ENCODE results near the gene SEPTIN10. TPM values are rescaled to one million over a fixed set of nuclear protein-coding genes. Genes with fewer than 3 reads are reported as not detected.

SEPTIN10 gene
- total RNA-seq, 1 donor from 2014 or later: 75.2 TPM

DNA sequence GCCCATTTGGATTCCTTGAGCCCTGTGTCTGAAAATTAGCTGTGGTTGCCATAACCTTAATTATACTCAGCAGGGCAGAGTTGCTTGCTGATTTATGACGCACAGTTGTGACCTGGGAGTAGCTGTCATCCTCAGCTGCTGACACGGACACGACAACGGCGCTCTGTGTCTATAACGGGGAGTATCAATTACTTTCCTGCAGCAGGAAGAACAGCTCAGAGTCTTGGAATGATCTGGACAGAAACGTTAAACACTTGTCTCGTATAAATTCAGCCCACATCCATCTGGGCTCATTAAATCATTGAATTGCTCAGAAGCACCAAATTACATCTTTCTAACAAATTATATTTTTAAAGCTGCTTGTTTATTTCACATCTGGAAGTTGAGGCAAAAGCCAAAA lies 116.3 kb downstream of the SEPTIN10 start:
- Mint-ChIP-seq H3K9me3 (ENCODE audit: unreplicated experiment) (peaks cover 1% of the 10 kb centered on the region), H3K27ac (ENCODE audit: unreplicated experiment) (no peak overlapping the region), H3K4me3 (ENCODE audit: unreplicated experiment) (no peak overlapping the region), H3K36me3 (ENCODE audit: unreplicated experiment) (no peaks in the 10 kb centered on the region), H3K27me3 (ENCODE audit: unreplicated experiment) (peaks cover 5% of the 10 kb centered on the region), H3K4me1 (ENCODE audit: low read depth, unreplicated experiment) (peaks cover 6% of the 10 kb centered on the region)
- TF ChIP-seq, protein P1, sequence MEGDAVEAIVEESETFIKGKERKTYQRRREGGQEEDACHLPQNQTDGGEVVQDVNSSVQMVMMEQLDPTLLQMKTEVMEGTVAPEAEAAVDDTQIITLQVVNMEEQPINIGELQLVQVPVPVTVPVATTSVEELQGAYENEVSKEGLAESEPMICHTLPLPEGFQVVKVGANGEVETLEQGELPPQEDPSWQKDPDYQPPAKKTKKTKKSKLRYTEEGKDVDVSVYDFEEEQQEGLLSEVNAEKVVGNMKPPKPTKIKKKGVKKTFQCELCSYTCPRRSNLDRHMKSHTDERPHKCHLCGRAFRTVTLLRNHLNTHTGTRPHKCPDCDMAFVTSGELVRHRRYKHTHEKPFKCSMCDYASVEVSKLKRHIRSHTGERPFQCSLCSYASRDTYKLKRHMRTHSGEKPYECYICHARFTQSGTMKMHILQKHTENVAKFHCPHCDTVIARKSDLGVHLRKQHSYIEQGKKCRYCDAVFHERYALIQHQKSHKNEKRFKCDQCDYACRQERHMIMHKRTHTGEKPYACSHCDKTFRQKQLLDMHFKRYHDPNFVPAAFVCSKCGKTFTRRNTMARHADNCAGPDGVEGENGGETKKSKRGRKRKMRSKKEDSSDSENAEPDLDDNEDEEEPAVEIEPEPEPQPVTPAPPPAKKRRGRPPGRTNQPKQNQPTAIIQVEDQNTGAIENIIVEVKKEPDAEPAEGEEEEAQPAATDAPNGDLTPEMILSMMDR (IDR thresholded peaks at IDR 0.05; ENCODE audit: partially characterized antibody, unreplicated experiment): no peak
- DNase-seq: no peak

GRCh38 chr2:109494351-109494750 lies 119.4 kb downstream of the SEPTIN10 start:
- peaks cover 2% of the 10 kb centered on the region for H3K4me1 Mint-ChIP-seq (ENCODE audit: low read depth, unreplicated experiment)
- TF ChIP-seq, protein P1 (IDR thresholded peaks at IDR 0.05; ENCODE audit: partially characterized antibody, unreplicated experiment): no peak
- no peaks in the 10 kb centered on the region for H3K36me3 Mint-ChIP-seq (ENCODE audit: unreplicated experiment)
- H3K27ac Mint-ChIP-seq (ENCODE audit: unreplicated experiment): no peak overlapping the region
- peaks cover 1% of the 10 kb centered on the region for H3K9me3 Mint-ChIP-seq (ENCODE audit: unreplicated experiment)
- peaks cover 1% of the 10 kb centered on the region for H3K27me3 Mint-ChIP-seq (ENCODE audit: unreplicated experiment)
- DNase-seq: no peak
- H3K4me3 Mint-ChIP-seq (ENCODE audit: unreplicated experiment): no peak overlapping the region

- Mint-ChIP-seq H3K27ac (ENCODE audit: unreplicated experiment) (no peak overlapping the region), H3K4me3 (ENCODE audit: unreplicated experiment) (no peak overlapping the region), H3K27me3 (ENCODE audit: unreplicated experiment) (peaks cover 2% of the 10 kb centered on the region), H3K4me1 (ENCODE audit: low read depth, unreplicated experiment) (peaks cover 4% of the 10 kb centered on the region), H3K36me3 (ENCODE audit: unreplicated experiment) (no peaks in the 10 kb centered on the region), H3K9me3 (ENCODE audit: unreplicated experiment) (peaks cover 1% of the 10 kb centered on the region)
- no peak for DNase-seq
- TF ChIP-seq, protein P1 (IDR thresholded peaks at IDR 0.05; ENCODE audit: partially characterized antibody, unreplicated experiment): no peak
Measured at GRCh38 chr2:109493176-109493935, 120.4 kb downstream of the SEPTIN10 start.

Other genes with a start within 250 kb of the SEPTIN10 start
- gene SOWAHC, start 398 bp upstream of the SEPTIN10 start, total RNA-seq (ENCODE audit: unreplicated experiment): 12.9 TPM
- gene RGPD5, start 180.3 kb upstream of the SEPTIN10 start, total RNA-seq (ENCODE audit: unreplicated experiment): 88.5 TPM

All from glutamatergic neuron (in vitro differentiated cells).